Measurements from ENCODE around the gene SEC14L1. TPM values are rescaled to one million over a fixed set of nuclear protein-coding genes. Genes with fewer than 3 reads are reported as not detected.
A peak's percentile ranks its signal among the peaks of the same experiment; 100 is the strongest.

The SEC14L1 gene
- total and polyA plus RNA-seq, 12 donors = 61.8 to 255 (median 143) TPM

DNA sequence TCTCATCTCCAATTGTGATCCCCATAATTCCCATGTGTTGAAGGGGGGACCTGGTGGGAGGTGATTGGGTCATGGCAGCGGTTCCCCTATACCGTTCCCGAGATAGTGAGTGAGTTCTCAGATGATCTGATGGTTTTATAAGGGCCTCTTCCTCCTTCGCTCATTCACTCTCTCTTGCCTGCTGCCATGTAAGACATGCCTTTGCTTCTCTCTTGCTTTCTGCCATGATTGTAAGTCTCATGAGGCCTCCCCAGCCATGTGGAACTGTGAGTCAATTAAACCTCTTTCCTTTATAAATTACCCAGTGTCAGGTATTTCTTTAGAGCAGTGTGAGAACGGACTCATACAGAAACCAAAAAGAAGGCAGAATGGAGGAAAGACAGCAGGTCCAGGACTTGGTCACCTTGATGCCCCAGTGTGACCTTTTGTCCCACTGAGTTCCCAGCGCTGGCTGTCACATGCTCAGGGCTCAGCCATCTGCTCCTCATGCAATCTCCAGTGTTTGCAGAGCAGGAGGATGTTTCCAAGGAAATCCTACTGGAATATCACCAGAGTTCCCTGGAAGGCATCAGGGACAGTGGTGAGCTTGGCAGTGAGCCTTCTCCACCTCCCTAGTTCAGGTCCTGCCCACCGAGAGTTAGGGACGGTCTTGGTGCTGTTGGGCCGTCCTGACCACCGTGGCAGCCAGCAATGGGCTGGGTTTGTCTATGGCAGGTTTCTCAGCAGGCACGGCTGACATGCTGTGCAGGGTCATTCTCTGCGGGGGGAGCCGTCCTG is 96.7 kb downstream of the SEC14L1 start:
- intact Hi-C loops (cut with DNase I) = no loop called here
- Histone ChIP-seq H3K27me3 (no peaks in the 10 kb centered on the region), H3K27ac (peak overlapping the region in 1 of 5 donors; percentile 37), H3K4me3 (no peak overlapping the region), H3K9me3 (replicated peaks in 1 of 3) (no peaks in the 10 kb centered on the region), H3K36me3 (replicated peaks in 1 of 2) (no peaks in the 10 kb centered on the region), H3K4me1 (replicated peaks in 1 of 2) (peaks cover 4 to 8% of the 10 kb centered on the region in 2 donors)
- 79 to 88% (median 84%) methylated on average over 8 to 13 of the region's 13 CpGs for WGBS, 4 donors
- no peak for DNase-seq
- TF ChIP-seq, protein P1, sequence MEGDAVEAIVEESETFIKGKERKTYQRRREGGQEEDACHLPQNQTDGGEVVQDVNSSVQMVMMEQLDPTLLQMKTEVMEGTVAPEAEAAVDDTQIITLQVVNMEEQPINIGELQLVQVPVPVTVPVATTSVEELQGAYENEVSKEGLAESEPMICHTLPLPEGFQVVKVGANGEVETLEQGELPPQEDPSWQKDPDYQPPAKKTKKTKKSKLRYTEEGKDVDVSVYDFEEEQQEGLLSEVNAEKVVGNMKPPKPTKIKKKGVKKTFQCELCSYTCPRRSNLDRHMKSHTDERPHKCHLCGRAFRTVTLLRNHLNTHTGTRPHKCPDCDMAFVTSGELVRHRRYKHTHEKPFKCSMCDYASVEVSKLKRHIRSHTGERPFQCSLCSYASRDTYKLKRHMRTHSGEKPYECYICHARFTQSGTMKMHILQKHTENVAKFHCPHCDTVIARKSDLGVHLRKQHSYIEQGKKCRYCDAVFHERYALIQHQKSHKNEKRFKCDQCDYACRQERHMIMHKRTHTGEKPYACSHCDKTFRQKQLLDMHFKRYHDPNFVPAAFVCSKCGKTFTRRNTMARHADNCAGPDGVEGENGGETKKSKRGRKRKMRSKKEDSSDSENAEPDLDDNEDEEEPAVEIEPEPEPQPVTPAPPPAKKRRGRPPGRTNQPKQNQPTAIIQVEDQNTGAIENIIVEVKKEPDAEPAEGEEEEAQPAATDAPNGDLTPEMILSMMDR (IDR thresholded peaks at IDR 0.05) = no peak
- TF ChIP-seq POLR2A (IDR thresholded peaks at IDR 0.05) = no peak

DNA sequence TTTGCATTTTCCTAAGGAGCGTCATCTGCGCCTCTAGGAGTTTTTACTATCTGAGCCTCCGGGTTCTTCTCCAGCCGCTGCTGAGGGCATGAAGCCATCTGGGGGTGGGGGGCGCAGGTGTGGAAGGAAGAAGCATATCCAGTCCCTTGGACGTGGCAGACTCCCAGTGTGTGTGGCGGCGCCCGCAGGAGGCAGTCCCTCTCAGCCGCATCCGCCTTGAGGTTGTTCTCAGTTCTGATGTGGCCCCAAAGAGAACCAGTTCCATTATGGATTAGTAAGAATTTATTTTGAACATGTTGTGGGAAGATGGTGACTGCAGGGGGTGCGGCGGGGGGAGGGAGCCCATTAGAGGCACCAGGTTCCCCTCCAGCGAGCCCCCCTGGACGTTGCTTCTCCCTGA is 100.2 kb downstream of the SEC14L1 start:
- TF ChIP-seq, protein P1 (IDR thresholded peaks at IDR 0.05) = no peak
- TF ChIP-seq POLR2A (IDR thresholded peaks at IDR 0.05) = no peak
- Histone ChIP-seq H3K36me3 (replicated peaks in 1 of 2) (no peaks in the 10 kb centered on the region), H3K4me3 (no peak overlapping the region), H3K27me3 (no peaks in the 10 kb centered on the region), H3K4me1 (replicated peaks in 1 of 2) (no peaks in the 10 kb centered on the region), H3K27ac (no peak overlapping the region), H3K9me3 (replicated peaks in 1 of 3) (no peaks in the 10 kb centered on the region)
- 83 to 91% (median 89%) methylated on average over 14 to 15 of the region's 15 CpGs for WGBS, 4 donors
- intact Hi-C loops (cut with DNase I) = no loop called here
- no peak for DNase-seq

DNA sequence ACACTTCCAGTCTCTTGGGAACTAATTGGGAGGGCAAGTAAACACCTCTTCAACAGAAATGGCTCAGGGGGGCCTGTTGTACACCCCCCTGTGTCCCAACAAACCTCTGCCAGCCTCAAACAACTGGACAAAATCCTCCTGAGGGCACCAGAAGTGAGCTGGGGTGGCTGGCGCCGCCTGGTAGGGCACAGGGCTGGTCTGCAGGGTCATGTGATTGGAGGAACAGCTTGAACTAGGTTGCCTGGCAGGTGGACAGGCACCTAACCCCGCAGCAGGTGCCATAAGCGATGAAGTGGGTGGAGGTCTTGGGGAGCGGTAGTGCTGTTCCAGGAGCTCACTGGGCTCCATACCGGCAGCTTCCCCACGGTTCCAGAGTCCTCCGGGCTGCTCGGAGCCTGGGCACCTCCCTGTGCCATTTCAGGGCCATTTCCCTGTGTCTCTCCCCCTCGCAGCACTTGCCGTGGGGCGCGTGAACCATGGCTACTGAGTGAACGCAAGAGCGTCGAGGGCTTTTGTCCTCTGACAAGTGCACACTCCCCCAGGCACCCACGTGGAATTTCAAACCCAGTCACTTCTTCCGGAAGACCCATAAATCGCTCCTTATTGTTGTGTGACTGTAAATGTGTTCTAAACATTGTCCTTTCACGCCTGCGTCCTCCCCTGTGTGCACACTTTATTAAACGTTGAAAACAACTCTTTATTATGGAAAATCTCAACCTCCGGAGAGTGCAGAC is 101.5 kb downstream of the SEC14L1 start:
- H3K27ac ChIP-seq = no peak overlapping the region
- no peaks in the 10 kb centered on the region for H3K9me3 ChIP-seq (replicated peaks in 1 of 3)
- no peak overlapping the region for H3K4me3 ChIP-seq
- intact Hi-C loops (cut with DNase I) = no loop called here
- WGBS, 4 donors = 59 to 72% (median 67%) methylated on average over 19 to 23 of the region's 23 CpGs
- no peak for DNase-seq
- H3K27me3 ChIP-seq = no peaks in the 10 kb centered on the region
- TF ChIP-seq POLR2A (IDR thresholded peaks at IDR 0.05) = no peak
- TF ChIP-seq, protein P1 (IDR thresholded peaks at IDR 0.05) = no peak
- no peaks in the 10 kb centered on the region for H3K36me3 ChIP-seq (replicated peaks in 1 of 2)
- peaks cover 0 to 8% of the 10 kb centered on the region in 2 donors for H3K4me1 ChIP-seq (replicated peaks in 1 of 2)

DNA sequence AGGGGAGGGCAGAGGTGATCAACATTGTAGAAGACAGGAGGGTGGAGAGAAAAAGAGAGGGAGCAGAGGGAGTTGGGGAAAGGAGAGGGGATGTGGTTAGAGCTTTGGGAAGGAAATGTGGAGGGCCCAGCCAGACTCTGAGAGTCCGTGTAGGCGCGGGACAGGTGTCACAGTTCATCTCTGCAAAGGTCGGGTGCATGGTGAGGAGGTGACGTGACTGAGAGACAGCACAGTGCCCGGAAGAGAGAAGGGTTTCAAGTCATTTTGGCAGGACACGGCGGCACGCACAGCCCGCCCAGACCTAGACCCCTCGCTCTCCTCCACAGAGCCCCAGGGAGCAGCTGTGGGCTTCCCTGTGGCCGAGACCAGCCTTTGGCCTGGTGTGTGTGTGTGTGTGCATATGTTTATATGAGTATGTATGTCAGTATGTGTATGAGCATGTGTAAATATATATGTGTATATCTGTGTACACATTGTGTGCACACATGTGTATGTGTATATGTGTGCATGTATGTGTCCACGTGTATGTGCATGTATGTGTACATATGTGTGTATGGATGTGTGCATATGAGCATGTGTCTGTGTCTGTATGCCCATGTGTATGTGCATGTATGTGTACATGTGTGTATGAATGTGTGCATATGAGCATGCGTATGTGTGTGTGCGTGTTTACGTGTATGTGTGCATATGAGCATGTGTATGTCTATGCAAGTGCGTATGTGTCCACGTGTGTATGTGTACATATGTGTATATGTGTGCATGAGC is 104.6 kb downstream of the SEC14L1 start:
- no peak for DNase-seq
- H3K27me3 ChIP-seq = no peaks in the 10 kb centered on the region
- H3K4me1 ChIP-seq (replicated peaks in 1 of 2) = peaks cover 0 to 9% of the 10 kb centered on the region in 2 donors
- WGBS, 4 donors = 70 to 76% (median 76%) methylated on average over 16 to 18 of the region's 18 CpGs
- intact Hi-C loops (cut with DNase I) = loop anchor here in 1 of 2 donors (2.0 kb wide), 1 partner anchor 159 kb away; no protein-coding TSS in a partner anchor
- no peak overlapping the region for H3K4me3 ChIP-seq
- no peaks in the 10 kb centered on the region for H3K36me3 ChIP-seq (replicated peaks in 1 of 2)
- TF ChIP-seq, protein P1 (IDR thresholded peaks at IDR 0.05) = no peak
- no peak for TF ChIP-seq POLR2A (IDR thresholded peaks at IDR 0.05)
- H3K27ac ChIP-seq = no peak overlapping the region
- no peaks in the 10 kb centered on the region for H3K9me3 ChIP-seq (replicated peaks in 1 of 3)
